GM18517 (cell line): Measurements from ENCODE around the gene BMP7.
"Not testable (repeated sequence)": the region's sequence is repeated elsewhere in the genome, so short reads cannot be mapped to it uniquely, and the experiment has no call there.

ENCODE experiments used
- ATAC-seq: cut with Tn5 transposase; IDR thresholded peaks from one replicate; pipeline ENCODE4 v1.9.1; 2021; ENCODE audit warnings: mild to moderate bottlenecking, moderate library complexity; ENCODE audit not compliant: unreplicated experiment

BMP7 gene

GRCh38 chr20:57288651-57289277 lies 22.3 kb upstream of the BMP7 start:
- no peak for ATAC-seq

- no peak for ATAC-seq
Observed at GRCh38 chr20:57287901-57288300, 21.5 kb upstream of the BMP7 start.

- ATAC-seq: no peak
Observed at GRCh38 chr20:57287007-57287880, 20.8 kb upstream of the BMP7 start.

- no peak for ATAC-seq
Observed at GRCh38 chr20:57283860-57284259, 17.4 kb upstream of the BMP7 start.

GRCh38 chr20:57282670-57283361 lies 16.4 kb upstream of the BMP7 start:
- ATAC-seq: no peak

GRCh38 chr20:57281900-57282299 lies 15.5 kb upstream of the BMP7 start:
- ATAC-seq: no peak

GRCh38 chr20:57280221-57280620 lies 13.8 kb upstream of the BMP7 start:
- ATAC-seq: no peak

GRCh38 chr20:57279548-57279947 lies 13.1 kb upstream of the BMP7 start:
- ATAC-seq: not testable (repeated sequence)

GRCh38 chr20:57278457-57278856 lies 12.0 kb upstream of the BMP7 start:
- no peak for ATAC-seq

- ATAC-seq: no peak
Observed at GRCh38 chr20:57277398-57278105, 11.1 kb upstream of the BMP7 start.

GRCh38 chr20:57276221-57276620 lies 9.8 kb upstream of the BMP7 start:
- ATAC-seq: no peak

GRCh38 chr20:57275813-57276212 lies 9.4 kb upstream of the BMP7 start:
- ATAC-seq: no peak

GRCh38 chr20:57275334-57275733 lies 8.9 kb upstream of the BMP7 start:
- no peak for ATAC-seq

- no peak for ATAC-seq
Observed at GRCh38 chr20:57274846-57275245, 8.4 kb upstream of the BMP7 start.

- ATAC-seq: no peak
Observed at GRCh38 chr20:57274299-57274698, 7.9 kb upstream of the BMP7 start.

- no peak for ATAC-seq
Observed at GRCh38 chr20:57272883-57273535, 6.6 kb upstream of the BMP7 start.

GRCh38 chr20:57270204-57270984 lies 4.0 kb upstream of the BMP7 start:
- no peak for ATAC-seq

GRCh38 chr20:57269148-57269984 lies 2.9 kb upstream of the BMP7 start:
- no peak for ATAC-seq
